22Rv1 (cell line): ENCODE results near the gene SLX4IP.

Source experiments
- H3K27ac ChIP-seq: fragments of 450-650 bp; 2 replicates; pipeline ENCODE4 v1.5.1; 2017
- CTCF ChIP-seq: fragments of 450-650 bp; IDR thresholded peaks from 2 replicates; pipeline ENCODE4 v1.5.1; 2017; ENCODE audit warnings: mild to moderate bottlenecking
- ZFX ChIP-seq: fragments of 450-650 bp; IDR thresholded peaks from 2 replicates; pipeline ENCODE4 v1.6.1; 2017; ENCODE audit warnings: antibody characterized with exemption, borderline replicate concordance

Gene SLX4IP

GRCh38 chr20:10594296-10594868 lies 159.3 kb downstream of the SLX4IP start:
- no peak for TF ChIP-seq ZFX
- no peak overlapping the region for H3K27ac ChIP-seq

GRCh38 chr20:10595266-10595665 lies 160.2 kb downstream of the SLX4IP start:
- no peak overlapping the region for H3K27ac ChIP-seq
- no peak for TF ChIP-seq CTCF
- TF ChIP-seq ZFX, result no peak

GRCh38 chr20:10595985-10596384 lies 160.9 kb downstream of the SLX4IP start:
- H3K27ac ChIP-seq, result no peak overlapping the region

GRCh38 chr20:10596710-10597121 lies 161.6 kb downstream of the SLX4IP start:
- H3K27ac ChIP-seq, result no peak overlapping the region
- TF ChIP-seq CTCF (no peak), ZFX (no peak)

More at GRCh38 chr20:10595985-10596384, 160.9 kb downstream of the SLX4IP start:
- TF ChIP-seq CTCF (no peak), ZFX (no peak)

GRCh38 chr20:10597637-10598036 lies 162.5 kb downstream of the SLX4IP start:
- TF ChIP-seq CTCF, result no peak
- no peak for TF ChIP-seq ZFX
- H3K27ac ChIP-seq, result no peak overlapping the region

GRCh38 chr20:10602221-10602871 lies 167.2 kb downstream of the SLX4IP start:
- TF ChIP-seq CTCF (no peak), ZFX (no peak)
- H3K27ac ChIP-seq, result no peak overlapping the region

GRCh38 chr20:10603378-10603777 lies 168.3 kb downstream of the SLX4IP start:
- no peak for TF ChIP-seq CTCF
- TF ChIP-seq ZFX, result no peak
- H3K27ac ChIP-seq, result no peak overlapping the region
